ENCODE data around the gene RCVRN.

Gene RCVRN

DNA sequence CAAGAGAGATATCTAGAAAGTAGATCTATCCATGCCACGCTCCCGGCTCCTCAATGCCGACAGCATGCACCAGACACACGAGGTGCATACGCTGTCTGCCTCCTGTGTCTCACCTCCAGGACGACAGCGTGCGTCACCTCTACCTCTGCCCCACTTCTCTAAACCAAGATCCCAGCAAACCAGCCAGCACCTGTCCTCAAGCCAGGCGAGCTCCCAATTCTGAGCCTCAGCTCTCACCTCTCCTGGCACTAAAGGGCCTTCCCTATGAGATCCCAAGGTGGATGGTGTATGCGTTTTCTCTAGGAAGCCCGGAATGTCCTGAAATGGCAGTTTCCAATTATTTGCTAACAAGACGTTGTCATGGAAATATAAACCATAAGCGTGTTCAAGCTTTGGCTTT lies 36.2 kb upstream of the RCVRN start:
- no peak for DNase-seq (ENCODE audit: low read depth)
- no peak overlapping the region for H3K4me3 ChIP-seq (ENCODE audit: low read length)
- TF ChIP-seq, protein P1, sequence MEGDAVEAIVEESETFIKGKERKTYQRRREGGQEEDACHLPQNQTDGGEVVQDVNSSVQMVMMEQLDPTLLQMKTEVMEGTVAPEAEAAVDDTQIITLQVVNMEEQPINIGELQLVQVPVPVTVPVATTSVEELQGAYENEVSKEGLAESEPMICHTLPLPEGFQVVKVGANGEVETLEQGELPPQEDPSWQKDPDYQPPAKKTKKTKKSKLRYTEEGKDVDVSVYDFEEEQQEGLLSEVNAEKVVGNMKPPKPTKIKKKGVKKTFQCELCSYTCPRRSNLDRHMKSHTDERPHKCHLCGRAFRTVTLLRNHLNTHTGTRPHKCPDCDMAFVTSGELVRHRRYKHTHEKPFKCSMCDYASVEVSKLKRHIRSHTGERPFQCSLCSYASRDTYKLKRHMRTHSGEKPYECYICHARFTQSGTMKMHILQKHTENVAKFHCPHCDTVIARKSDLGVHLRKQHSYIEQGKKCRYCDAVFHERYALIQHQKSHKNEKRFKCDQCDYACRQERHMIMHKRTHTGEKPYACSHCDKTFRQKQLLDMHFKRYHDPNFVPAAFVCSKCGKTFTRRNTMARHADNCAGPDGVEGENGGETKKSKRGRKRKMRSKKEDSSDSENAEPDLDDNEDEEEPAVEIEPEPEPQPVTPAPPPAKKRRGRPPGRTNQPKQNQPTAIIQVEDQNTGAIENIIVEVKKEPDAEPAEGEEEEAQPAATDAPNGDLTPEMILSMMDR (IDR thresholded peaks at IDR 0.05; ENCODE audit: insufficient read depth, low read depth, low read length, missing control alignments), result no peak

DNA sequence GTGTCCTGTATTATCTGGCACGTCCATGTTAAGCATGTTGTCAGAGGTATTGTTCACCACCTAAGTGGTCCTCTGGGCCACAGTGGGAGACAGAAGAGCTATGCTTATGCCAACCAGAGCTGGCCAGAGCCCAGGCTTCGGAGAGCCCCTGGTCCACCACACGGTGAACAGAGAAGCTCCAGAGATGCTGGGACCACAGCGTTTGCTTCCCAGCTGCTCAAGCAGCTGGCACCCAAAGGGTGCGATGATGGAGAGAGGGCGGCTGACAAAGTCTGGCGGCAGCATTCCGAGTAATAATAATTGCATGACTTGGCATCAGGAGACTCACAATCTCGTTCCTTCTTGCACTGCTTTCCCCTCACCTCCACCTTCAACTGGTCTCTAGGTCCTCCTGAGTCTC lies 35.8 kb upstream of the RCVRN start:
- TF ChIP-seq, protein P1 (IDR thresholded peaks at IDR 0.05; ENCODE audit: insufficient read depth, low read depth, low read length, missing control alignments), result no peak
- no peak overlapping the region for H3K4me3 ChIP-seq (ENCODE audit: low read length)
- no peak for DNase-seq (ENCODE audit: low read depth)

DNA sequence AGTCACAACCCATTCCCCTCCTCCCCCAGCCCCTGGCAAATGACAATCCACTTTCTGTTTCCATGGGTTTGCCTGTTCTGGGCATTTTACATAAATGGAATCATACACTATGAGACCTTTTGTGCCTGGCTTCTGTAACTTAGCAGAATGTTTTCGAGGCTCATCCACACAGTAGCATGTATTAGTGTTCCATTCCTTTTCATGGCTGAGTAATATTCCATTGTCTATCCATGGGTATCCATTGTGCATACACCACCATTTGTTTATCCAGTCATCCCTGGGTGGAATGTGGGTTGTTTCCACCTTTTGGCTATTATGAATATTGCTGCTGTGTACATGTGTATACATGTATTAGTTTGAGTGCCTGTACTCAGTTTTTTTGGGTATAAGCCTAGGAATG lies 33.7 kb upstream of the RCVRN start:
- no peak overlapping the region for H3K4me3 ChIP-seq (ENCODE audit: low read length)
- TF ChIP-seq, protein P1 (IDR thresholded peaks at IDR 0.05; ENCODE audit: insufficient read depth, low read depth, low read length, missing control alignments), result no peak
- DNase-seq (ENCODE audit: low read depth), result no peak

DNA sequence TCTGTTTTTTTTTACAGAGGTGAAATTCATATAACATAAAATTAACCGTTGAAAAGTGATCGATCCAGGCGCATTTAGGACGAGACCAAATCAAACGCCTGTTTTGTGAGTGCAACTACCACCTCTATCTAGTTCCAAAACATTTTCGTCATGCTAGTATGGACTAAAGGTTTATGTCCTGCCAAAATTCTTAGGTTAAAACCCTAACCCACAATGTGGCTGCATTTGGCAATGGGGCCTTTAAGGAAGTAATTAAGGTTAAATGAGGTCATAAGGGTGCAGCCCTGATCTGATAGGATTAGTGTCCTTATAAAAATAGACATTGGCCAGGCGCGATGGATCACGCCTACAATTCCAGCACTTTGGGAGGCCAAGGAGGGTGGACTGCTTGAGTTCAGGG lies 32.8 kb upstream of the RCVRN start:
- TF ChIP-seq, protein P1 (IDR thresholded peaks at IDR 0.05; ENCODE audit: insufficient read depth, low read depth, low read length, missing control alignments), result no peak
- DNase-seq (ENCODE audit: low read depth), result no peak
- H3K4me3 ChIP-seq (ENCODE audit: low read length), result no peak overlapping the region

DNA sequence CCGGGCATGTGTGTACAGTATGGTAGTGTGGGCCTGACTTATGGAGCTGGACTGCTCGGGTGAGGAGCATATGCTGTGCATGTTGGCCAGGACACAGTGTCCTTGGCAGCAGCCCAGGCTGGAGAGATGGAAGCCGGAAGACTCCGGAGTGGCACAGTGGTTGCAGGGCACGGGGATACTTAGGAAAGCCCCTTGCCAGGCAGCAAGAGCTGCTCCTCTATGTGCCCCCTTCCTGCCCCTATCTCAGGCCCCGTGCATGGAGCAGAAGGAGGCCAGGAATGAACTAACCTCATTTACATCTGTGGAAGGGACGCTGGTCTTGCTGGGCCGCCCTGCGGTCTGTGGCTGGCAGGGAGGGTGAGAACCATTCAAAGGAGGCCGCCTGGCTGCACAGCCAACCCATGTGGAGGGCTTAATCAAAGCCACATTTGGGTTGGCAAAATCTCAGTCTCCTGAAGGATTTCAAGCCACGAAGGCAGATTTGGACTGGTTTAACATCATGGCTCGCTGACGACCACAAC lies 32.2 kb upstream of the RCVRN start:
- no peak overlapping the region for H3K4me3 ChIP-seq (ENCODE audit: low read length)
- TF ChIP-seq, protein P1 (IDR thresholded peaks at IDR 0.05; ENCODE audit: insufficient read depth, low read depth, low read length, missing control alignments), result no peak
- no peak for DNase-seq (ENCODE audit: low read depth)

DNA sequence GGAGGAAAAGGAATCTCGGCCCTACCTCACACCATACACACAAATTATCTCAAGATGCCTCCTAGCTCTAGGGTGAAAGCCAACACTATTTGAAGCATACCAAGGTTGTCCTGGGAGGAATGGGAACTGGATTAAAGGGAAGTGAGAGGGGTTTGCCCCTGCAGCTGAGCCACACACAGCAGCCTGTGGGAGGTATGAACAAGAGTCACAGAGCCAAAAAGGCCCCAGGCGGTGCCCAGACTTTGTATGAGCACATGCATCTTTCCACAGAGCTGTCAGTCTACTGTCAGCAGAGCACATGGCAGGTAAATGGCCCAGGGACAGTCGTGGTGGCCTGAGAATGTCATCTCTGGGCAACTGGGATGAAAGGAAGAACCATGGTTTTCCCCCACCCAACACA lies 31.0 kb upstream of the RCVRN start:
- H3K4me3 ChIP-seq (ENCODE audit: low read length), result no peak overlapping the region
- TF ChIP-seq, protein P1 (IDR thresholded peaks at IDR 0.05; ENCODE audit: insufficient read depth, low read depth, low read length, missing control alignments), result no peak
- no peak for DNase-seq (ENCODE audit: low read depth)

DNA sequence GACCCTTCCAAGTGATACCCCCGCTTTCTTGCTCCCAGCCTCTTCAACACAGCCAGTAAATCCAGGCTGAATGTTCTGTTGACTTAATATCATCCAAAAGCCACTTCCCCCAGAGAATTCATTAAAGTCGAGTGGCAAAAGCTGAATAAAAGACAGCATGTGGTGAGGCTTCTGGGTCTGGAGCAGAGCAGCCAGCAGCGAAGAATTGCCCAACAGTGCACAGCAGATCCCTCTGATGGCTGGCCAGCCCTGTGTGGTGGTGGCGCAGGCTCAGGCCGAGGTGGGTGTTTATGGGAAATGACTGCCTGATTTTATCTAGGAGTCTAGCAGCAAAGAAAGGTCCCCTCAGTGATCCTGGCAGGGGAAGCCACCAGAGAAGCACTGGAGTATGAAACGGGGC lies 30.3 kb upstream of the RCVRN start:
- H3K4me3 ChIP-seq (ENCODE audit: low read length), result no peak overlapping the region
- no peak for DNase-seq (ENCODE audit: low read depth)
- TF ChIP-seq, protein P1 (IDR thresholded peaks at IDR 0.05; ENCODE audit: insufficient read depth, low read depth, low read length, missing control alignments), result no peak
